Neural progenitor cell (in vitro differentiated cells): ENCODE data around the gene GPHN. TPM values are rescaled to one million over a fixed set of nuclear protein-coding genes. Genes with fewer than 3 reads are reported as not detected.

Experiments
- DNase-seq: peaks from one replicate; pipeline ENCODE4 v3.0.0-alpha.2; 2016; ENCODE audit warnings: low spot score
- H2AFZ ChIP-seq: fragments of 200-600 bp; sonication (generic); replicated peaks from 2 replicates; pipeline ENCODE4 v1.6.1; 2016; ENCODE audit warnings: antibody characterized with exemption
- H3F3A ChIP-seq: fragments of 200-600 bp; sonication (generic); 2 replicates; pipeline ENCODE4 v1.6.1; 2016; ENCODE audit warnings: antibody characterized with exemption, low read depth
- H3K27ac ChIP-seq: fragments of 200-600 bp; sonication (generic); 2 replicates; pipeline ENCODE4 v1.5.1; 2016; ENCODE audit warnings: mild to moderate bottlenecking
- H3K27me3 ChIP-seq: fragments of 200-600 bp; sonication (generic); 2 replicates; pipeline ENCODE4 v1.6.1; 2016; ENCODE audit warnings: mild to moderate bottlenecking, moderate library complexity
- H3K36me3 ChIP-seq: fragments of 200-600 bp; sonication (generic); 2 replicates; pipeline ENCODE4 v1.5.1; 2016
- H3K4me1 ChIP-seq: fragments of 200-600 bp; sonication (generic); 2 replicates; pipeline ENCODE4 v1.6.1; 2016; ENCODE audit warnings: mixed run types
- H3K4me2 ChIP-seq: fragments of 200-600 bp; sonication (generic); 2 replicates; pipeline ENCODE4 v1.6.1; 2016
- H3K4me3 ChIP-seq: fragments of 200-600 bp; sonication (generic); 2 replicates; pipeline ENCODE4 v1.5.1; 2016
- H3K79me2 ChIP-seq: fragments of 200-600 bp; sonication (generic); 2 replicates; pipeline ENCODE4 v1.6.1; 2016; ENCODE audit warnings: low read depth
- H3K9ac ChIP-seq: fragments of 200-600 bp; sonication (generic); 2 replicates; pipeline ENCODE4 v1.6.1; 2016
- H3K9me3 ChIP-seq: fragments of 200-600 bp; sonication (generic); 2 replicates; pipeline ENCODE4 v1.5.1; 2016; ENCODE audit warnings: low read depth
- H4K20me1 ChIP-seq: fragments of 200-600 bp; sonication (generic); 2 replicates; pipeline ENCODE4 v1.6.1; 2016; ENCODE audit warnings: low read depth
- H3K27ac Mint-ChIP-seq: 3 replicates; pipeline ENCODE4 v1.8.0; 2021; ENCODE audit warnings: mixed read lengths
- H3K27me3 Mint-ChIP-seq: 2 replicates; pipeline ENCODE4 v1.8.0; 2022; ENCODE audit warnings: low read depth, mild to moderate bottlenecking, inconsistent platforms, moderate library complexity, mixed read lengths; ENCODE audit not compliant: insufficient read depth
- H3K36me3 Mint-ChIP-seq: 3 replicates; pipeline ENCODE4 v1.8.0; 2021; ENCODE audit warnings: mixed read lengths
- H3K4me1 Mint-ChIP-seq: 3 replicates; pipeline ENCODE4 v1.8.0; 2021; ENCODE audit warnings: mixed read lengths
- H3K4me3 Mint-ChIP-seq: 3 replicates; pipeline ENCODE4 v1.8.0; 2021; ENCODE audit warnings: mild to moderate bottlenecking, moderate library complexity, mixed read lengths
- H3K9me3 Mint-ChIP-seq: 3 replicates; pipeline ENCODE4 v1.8.0; 2020; ENCODE audit warnings: mixed read lengths
- EZH2 ChIP-seq: fragments of 200-600 bp; sonication (generic); IDR thresholded peaks from 2 replicates; pipeline ENCODE4 v1.6.1; 2017; ENCODE audit warnings: antibody characterized with exemption, mild to moderate bottlenecking, moderate library complexity
- EZH2phosphoT487 ChIP-seq: fragments of 200-600 bp; sonication (generic); IDR thresholded peaks from 2 replicates; pipeline ENCODE4 v1.6.1; 2017; ENCODE audit warnings: antibody characterized with exemption
- total RNA-seq: library from RNA; depleted of rRNA; stranded (reverse); fragments of >200 nt; gene quantifications from 2 replicates; pipeline ENCODE4 v1.2.3, GENCODE V29; 2015; ENCODE audit warnings: low replicate concordance
- TF ChIP-seq, protein P1 (sequence below): fragments of 200-600 bp; sonication (generic); IDR thresholded peaks from 2 replicates; pipeline ENCODE4 v1.5.1; 2017; ENCODE audit warnings: antibody characterized with exemption, mild to moderate bottlenecking

The GPHN gene
- total RNA-seq, 1 donor from 2014 or later = 42.9 TPM

DNA sequence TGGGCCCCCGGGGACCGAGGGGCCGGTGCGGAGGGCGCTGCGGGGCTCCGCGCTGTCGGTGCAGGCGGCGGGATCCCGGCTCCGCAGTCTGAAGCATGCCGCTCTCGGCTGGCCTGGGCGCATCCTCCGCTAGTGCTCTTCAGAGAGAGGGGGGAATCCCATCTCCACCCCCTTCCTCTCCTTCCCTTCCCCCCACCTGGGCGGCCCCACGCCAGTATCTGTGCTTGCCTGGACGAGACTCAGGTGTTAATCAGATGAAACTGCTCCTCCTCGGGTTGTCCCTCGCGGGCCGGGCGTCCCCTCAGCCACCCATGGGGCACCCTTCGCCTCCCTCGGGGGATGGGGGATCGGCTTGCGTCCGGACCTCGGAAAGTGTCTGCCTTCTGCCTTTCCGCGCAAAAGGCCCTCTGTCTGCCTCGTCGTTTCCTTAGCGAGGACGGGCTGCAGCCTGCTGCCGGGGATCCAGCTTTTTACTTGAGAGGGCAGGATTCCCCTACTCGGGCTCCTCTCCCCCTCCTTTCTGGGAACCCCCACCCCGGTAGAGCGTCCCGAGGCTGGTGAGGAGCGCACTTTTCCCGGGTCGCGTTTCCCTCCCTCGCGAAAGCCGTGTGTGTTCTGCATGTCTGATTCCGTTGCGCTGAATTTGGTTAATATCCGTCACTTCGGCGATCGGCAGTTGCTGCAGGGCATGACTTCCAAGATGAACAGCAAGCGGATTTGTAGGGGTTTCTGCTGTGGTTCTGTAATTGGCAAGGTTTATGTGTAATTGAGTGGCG lies 1.1 kb downstream of the GPHN start:
- TF ChIP-seq, protein P1, sequence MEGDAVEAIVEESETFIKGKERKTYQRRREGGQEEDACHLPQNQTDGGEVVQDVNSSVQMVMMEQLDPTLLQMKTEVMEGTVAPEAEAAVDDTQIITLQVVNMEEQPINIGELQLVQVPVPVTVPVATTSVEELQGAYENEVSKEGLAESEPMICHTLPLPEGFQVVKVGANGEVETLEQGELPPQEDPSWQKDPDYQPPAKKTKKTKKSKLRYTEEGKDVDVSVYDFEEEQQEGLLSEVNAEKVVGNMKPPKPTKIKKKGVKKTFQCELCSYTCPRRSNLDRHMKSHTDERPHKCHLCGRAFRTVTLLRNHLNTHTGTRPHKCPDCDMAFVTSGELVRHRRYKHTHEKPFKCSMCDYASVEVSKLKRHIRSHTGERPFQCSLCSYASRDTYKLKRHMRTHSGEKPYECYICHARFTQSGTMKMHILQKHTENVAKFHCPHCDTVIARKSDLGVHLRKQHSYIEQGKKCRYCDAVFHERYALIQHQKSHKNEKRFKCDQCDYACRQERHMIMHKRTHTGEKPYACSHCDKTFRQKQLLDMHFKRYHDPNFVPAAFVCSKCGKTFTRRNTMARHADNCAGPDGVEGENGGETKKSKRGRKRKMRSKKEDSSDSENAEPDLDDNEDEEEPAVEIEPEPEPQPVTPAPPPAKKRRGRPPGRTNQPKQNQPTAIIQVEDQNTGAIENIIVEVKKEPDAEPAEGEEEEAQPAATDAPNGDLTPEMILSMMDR = no peak
- TF ChIP-seq EZH2 (peak; percentile 59), EZH2phosphoT487 (peak; percentile 52)
- H3K4me1 Mint-ChIP-seq = peaks cover 15% of the 10 kb centered on the region
- peak overlapping the region; percentile 91 for H3K4me3 Mint-ChIP-seq
- no peak overlapping the region for H3K27ac Mint-ChIP-seq
- peaks cover 21% of the 10 kb centered on the region for H3F3A ChIP-seq
- H3K9ac ChIP-seq = peak overlapping the region; percentile 49
- H3K4me1 ChIP-seq = peaks cover 14% of the 10 kb centered on the region
- H2AFZ ChIP-seq = peak overlapping the region; percentile 99
- H4K20me1 ChIP-seq = peaks cover 43% of the 10 kb centered on the region
- no peaks in the 10 kb centered on the region for H3K36me3 ChIP-seq
- peak overlapping the region; percentile 99 for H3K4me2 ChIP-seq
- H3K27me3 ChIP-seq = peaks cover 28% of the 10 kb centered on the region
- DNase-seq = peak; percentile 60
- H3K27me3 Mint-ChIP-seq = peaks cover 3% of the 10 kb centered on the region
- peaks cover 51% of the 10 kb centered on the region for H3K79me2 ChIP-seq
- no peaks in the 10 kb centered on the region for H3K9me3 ChIP-seq
- H3K36me3 Mint-ChIP-seq = no peaks in the 10 kb centered on the region
- H3K9me3 Mint-ChIP-seq = no peaks in the 10 kb centered on the region
- H3K4me3 ChIP-seq = peak overlapping the region; percentile 87
- H3K27ac ChIP-seq = no peak overlapping the region

DNA sequence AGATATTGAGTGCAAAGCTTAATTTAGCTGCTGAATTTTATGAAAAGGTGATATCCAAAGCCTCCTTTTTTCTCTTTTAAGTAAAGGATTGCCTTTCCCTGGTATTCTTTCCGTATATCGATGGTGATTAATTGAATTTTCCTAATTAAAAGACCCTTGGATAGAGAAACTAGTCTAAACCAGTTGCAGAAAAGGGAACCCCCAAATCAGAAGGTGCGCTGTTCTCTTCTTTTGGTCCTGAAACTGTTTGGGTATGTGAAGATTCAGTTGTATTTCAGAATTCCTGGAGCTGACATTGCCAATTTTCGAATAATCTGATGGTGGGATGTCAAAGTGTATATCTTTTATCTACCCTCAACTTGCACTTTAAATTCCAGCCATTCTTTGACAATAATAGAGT lies 1.9 kb downstream of the GPHN start:
- Mint-ChIP-seq H3K27me3 (peaks cover 3% of the 10 kb centered on the region), H3K27ac (no peak overlapping the region), H3K36me3 (no peaks in the 10 kb centered on the region), H3K4me3 (peak overlapping the region; percentile 91), H3K9me3 (no peaks in the 10 kb centered on the region), H3K4me1 (peaks cover 15% of the 10 kb centered on the region)
- Histone ChIP-seq H3K4me2 (peak overlapping the region; percentile 99), H3K27me3 (peaks cover 28% of the 10 kb centered on the region), H3K4me3 (peak overlapping the region; percentile 87), H4K20me1 (peaks cover 43% of the 10 kb centered on the region), H2AFZ (no peak overlapping the region), H3F3A (peaks cover 21% of the 10 kb centered on the region), H3K79me2 (peaks cover 55% of the 10 kb centered on the region), H3K36me3 (no peaks in the 10 kb centered on the region), H3K9ac (no peak overlapping the region), H3K27ac (no peak overlapping the region), H3K9me3 (no peaks in the 10 kb centered on the region), H3K4me1 (peaks cover 14% of the 10 kb centered on the region)
- TF ChIP-seq EZH2phosphoT487 (no peak), EZH2 (no peak)
- TF ChIP-seq, protein P1 = no peak
- peak; percentile 13 for DNase-seq

DNA sequence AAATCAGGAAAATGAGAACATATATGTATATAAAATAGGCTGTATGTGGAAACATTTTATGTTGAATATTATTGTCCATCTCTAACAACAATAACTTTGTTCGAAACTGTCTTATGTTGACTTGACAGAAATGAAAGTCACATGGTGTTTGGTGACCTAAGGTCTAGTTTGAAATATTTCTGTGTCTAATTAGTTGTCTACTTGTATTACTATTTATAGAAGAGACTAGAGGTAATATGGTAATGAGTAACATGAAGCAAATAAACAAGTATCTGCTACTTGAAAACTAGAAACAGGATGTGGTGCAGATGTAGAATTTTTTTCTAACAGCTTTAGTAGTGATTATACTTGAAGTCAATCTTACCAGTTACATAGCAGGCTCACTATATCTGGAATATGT lies 3.9 kb downstream of the GPHN start:
- Mint-ChIP-seq H3K27me3 (no peaks in the 10 kb centered on the region), H3K36me3 (no peaks in the 10 kb centered on the region), H3K4me1 (peaks cover 14% of the 10 kb centered on the region), H3K27ac (no peak overlapping the region), H3K9me3 (no peaks in the 10 kb centered on the region), H3K4me3 (no peak overlapping the region)
- H3K9me3 ChIP-seq = no peaks in the 10 kb centered on the region
- TF ChIP-seq EZH2phosphoT487 (no peak), EZH2 (no peak)
- TF ChIP-seq, protein P1 = no peak
- H3K4me2 ChIP-seq = no peak overlapping the region
- no peak for DNase-seq
- H3K4me1 ChIP-seq = peaks cover 11% of the 10 kb centered on the region
- no peak overlapping the region for H3K4me3 ChIP-seq
- peaks cover 20% of the 10 kb centered on the region for H3F3A ChIP-seq
- H3K79me2 ChIP-seq = peaks cover 59% of the 10 kb centered on the region
- H3K27me3 ChIP-seq = peaks cover 28% of the 10 kb centered on the region
- H4K20me1 ChIP-seq = peaks cover 43% of the 10 kb centered on the region
- H3K36me3 ChIP-seq = no peaks in the 10 kb centered on the region
- no peak overlapping the region for H2AFZ ChIP-seq
- H3K27ac ChIP-seq = no peak overlapping the region
- H3K9ac ChIP-seq = no peak overlapping the region
